Motor neuron (in vitro differentiated cells): Measurements from ENCODE around the gene CCNK. TPM values are rescaled to one million over a fixed set of nuclear protein-coding genes. Genes with fewer than 3 reads are reported as not detected.

ENCODE experiments used
- ATAC-seq, 8 experiments: fragments of 200-7000 bp; cut with Tn5 transposase; replicated peaks in 6 of 8; 2 replicates each; pipeline ENCODE4 v1.8.0; 2021; ENCODE audit warnings: mild to moderate bottlenecking in 8 of 8, moderate library complexity in 8 of 8
- H3K27ac ChIP-seq, 2 donors: fragments of 250-450 bp; sonication (Bioruptor Pico); 2 replicates each; pipeline ENCODE4 v1.9.0; 2021; ENCODE audit warnings: antibody characterized with exemption in 2 of 2, mild to moderate bottlenecking in 2 of 2, moderate library complexity in 1 of 2
- H3K4me1 ChIP-seq, 2 donors: fragments of 250-450 bp; sonication (Bioruptor Pico); replicated peaks in 1 of 2; 2 replicates each; pipeline ENCODE4 v1.6.1; 2021; ENCODE audit warnings: antibody characterized with exemption in 2 of 2, mild to moderate bottlenecking in 2 of 2, moderate library complexity in 1 of 2
- H3K4me3 ChIP-seq, 5 donors: fragments of 250-450 bp; sonication (Bioruptor Pico); 2 replicates each; pipeline ENCODE4 v1.9.0; 2021; ENCODE audit warnings: antibody characterized with exemption in 5 of 5, mild to moderate bottlenecking in 5 of 5, moderate library complexity in 4 of 5
- WGBS, 10 experiments: fragments of 450-650 bp; shearing (Covaris generic); methylation state at CpG; one replicate each; pipeline ENCODE4 v1.0.0; 2022; 5-methylcytosine and 5-hydroxymethylcytosine counted together
- in situ Hi-C, 9 experiments: fragments of 400-800 bp; cut with MboI; loops; one replicate each; pipeline ENCODE4 v1.15.0; 2021; ENCODE audit warnings: low sequenced_read_pairs in 9 of 9, low pct_unique_long_range_greater_than_20kb in 2 of 9; ENCODE audit not compliant: unreplicated experiment in 9 of 9
- total RNA-seq, 8 experiments: library from RNA; unstranded; fragments of 300-600 nt; gene quantifications; 2 replicates each; pipeline versions ENCODE4 v1.2.3 to v1.2.4, GENCODE V29; 2022

The CCNK gene
- total RNA-seq, 8 experiments from 2014 or later = 12.5 to 51.8 (median 25.2) TPM

DNA sequence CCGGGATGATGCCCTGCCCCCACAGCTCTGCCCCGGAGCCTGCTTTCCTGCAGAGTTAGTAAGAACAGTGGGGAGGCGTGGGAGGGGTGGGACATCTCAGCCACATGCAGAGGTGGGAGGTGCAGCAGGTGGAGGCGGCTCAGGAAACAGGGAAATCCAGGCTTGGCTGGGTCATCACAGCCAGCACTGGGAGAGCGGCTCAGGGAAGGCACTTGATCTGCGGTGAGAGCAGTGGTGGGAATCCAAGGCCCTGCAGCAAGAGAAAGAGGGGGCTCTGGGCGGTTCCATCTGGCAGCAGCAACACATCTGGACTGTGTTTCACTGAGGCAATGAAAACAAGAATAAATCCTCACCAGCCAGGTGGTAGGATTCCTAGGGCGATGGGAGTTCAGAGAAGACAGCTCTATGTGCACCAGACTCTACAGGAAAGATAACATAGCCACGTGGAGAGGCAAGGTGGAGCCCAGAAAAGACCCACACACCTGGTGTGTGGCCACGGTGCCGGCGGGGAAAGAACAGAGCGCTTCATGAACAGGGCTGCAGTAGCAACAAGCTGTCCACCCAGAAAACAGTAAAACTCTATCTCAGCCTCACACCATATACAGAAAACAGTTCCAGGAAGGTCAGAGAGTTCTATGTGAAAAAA, 65.1 kb downstream of the CCNK start:
- 0 to 80% (median 47%) methylated on average over 1 to 6 of the region's 13 CpGs; no CpG with 5 or more reads in 4 of the 10 experiments for WGBS, 10 experiments
- H3K4me3 ChIP-seq = no peak overlapping the region
- peak in 6 of 8 experiments; percentile 18 to 66 (median 41) for ATAC-seq
- peak overlapping the region; percentile 50 to 75 for H3K27ac ChIP-seq
- peaks cover 69 to 76% of the 10 kb centered on the region in 2 donors for H3K4me1 ChIP-seq
- in situ Hi-C loops = loop anchor here in 2 of 9 experiments (25.0 kb wide), 1 partner anchor 91 kb away; the partner anchor contains the start of gene HHIPL1 (in 2 of the 2)

GRCh38 chr14:99548255-99548654, 67.0 kb downstream of the CCNK start:
- Histone ChIP-seq H3K4me3 (no peak overlapping the region), H3K4me1 (peaks cover 58 to 63% of the 10 kb centered on the region in 2 donors), H3K27ac (no peak overlapping the region)
- in situ Hi-C loops = loop anchor here in 2 of 9 experiments (25.0 kb wide), 1 partner anchor 89 kb away; the partner anchor contains the start of gene HHIPL1 (in 2 of the 2)
- 60 to 100% (median 83%) methylated on average over 2 to 13 of the region's 18 CpGs; no CpG with 5 or more reads in 1 of the 10 experiments for WGBS, 10 experiments
- no peak for ATAC-seq

DNA sequence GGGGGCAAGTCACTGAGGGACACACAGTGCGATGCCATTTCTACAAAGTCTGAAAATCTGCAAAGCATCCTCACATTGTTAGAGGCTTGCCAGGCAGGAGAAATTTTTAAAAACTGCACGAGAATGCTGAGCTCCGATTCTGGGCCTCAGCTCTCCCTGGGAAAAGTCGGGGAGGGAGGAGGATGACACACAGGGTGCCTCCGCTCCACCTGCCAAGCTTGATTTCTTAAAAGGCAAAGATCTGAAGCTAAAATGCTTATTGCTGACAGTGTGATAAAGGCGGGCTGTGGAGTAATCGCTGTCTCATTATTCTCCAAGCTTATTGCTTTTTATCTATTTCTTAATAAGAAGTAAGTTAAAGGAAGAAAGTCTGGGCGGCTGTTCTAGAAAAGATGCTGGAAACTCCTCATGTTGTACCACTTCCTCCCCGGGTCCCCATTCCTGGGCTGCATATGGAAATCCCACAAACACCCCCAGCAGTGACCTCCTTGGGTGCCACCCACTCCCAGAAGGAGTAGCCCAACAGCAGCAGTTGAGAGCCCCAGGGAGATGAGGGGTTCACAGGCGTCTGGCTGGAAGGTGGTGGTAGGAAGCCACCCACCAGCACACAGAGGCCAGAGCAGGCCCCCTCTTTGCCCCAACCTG, 67.8 kb downstream of the CCNK start:
- no peak overlapping the region for H3K4me3 ChIP-seq
- in situ Hi-C loops = loop anchor here in 2 of 9 experiments (25.0 kb wide), 1 partner anchor 88 kb away; the partner anchor contains the start of gene HHIPL1 (in 2 of the 2)
- H3K4me1 ChIP-seq = peaks cover 52 to 62% of the 10 kb centered on the region in 2 donors

GRCh38 chr14:99549684-99550083, 68.5 kb downstream of the CCNK start:
- ATAC-seq = peak in 2 of 8 experiments; percentile 12
- in situ Hi-C loops = loop anchor here in 2 of 9 experiments (25.0 kb wide), 1 partner anchor 88 kb away; the partner anchor contains the start of gene HHIPL1 (in 2 of the 2)
- H3K4me3 ChIP-seq = no peak overlapping the region
- H3K4me1 ChIP-seq = peaks cover 45 to 56% of the 10 kb centered on the region in 2 donors
- no peak overlapping the region for H3K27ac ChIP-seq
- WGBS, 10 experiments = 20 to 92% (median 62%) methylated on average over 1 to 10 of the region's 10 CpGs; no CpG with 5 or more reads in 4 of the 10 experiments

More for the DNA sequence above, 67.8 kb downstream of the CCNK start:
- WGBS, 10 experiments = 6 to 100% (median 70%) methylated on average over 1 to 8 of the region's 10 CpGs; no CpG with 5 or more reads in 2 of the 10 experiments
- H3K27ac ChIP-seq = no peak overlapping the region
- no peak for ATAC-seq

DNA sequence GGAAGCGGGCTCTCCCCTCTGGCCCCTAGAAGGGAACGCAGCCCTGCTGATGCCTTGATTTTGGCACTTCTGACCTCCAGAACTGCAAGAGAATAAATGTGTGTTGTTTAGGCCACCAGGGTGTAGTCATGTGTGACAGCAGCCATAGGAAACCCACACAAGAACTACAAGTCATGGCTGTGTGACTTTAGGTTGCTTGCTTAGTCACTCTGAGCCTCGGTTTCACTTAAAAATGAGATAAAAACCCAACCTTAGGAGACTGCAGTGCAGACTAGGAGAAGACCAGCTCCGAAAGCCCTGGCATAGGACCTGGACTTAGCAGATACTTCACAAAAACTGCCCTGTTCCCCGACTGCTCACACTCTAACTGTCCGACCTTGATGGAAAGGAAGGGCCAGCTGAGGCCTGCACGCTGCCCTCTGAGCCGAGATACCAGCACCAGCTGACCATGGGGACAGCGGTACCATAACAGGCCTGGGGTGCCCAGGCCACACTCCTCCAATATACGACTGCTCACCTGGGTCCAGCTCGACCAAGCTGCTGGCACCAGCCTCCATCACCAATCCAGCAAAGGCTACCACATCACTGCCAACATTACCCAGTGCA, 69.3 kb downstream of the CCNK start:
- 60 to 100% (median 95%) methylated on average over 1 to 9 of the region's 11 CpGs; no CpG with 5 or more reads in 3 of the 10 experiments for WGBS, 10 experiments
- Histone ChIP-seq H3K4me3 (no peak overlapping the region), H3K27ac (no peak overlapping the region), H3K4me1 (peaks cover 38 to 53% of the 10 kb centered on the region in 2 donors)
- ATAC-seq = no peak
- in situ Hi-C loops = no loop called here

GRCh38 chr14:99551034-99551922, 70.1 kb downstream of the CCNK start:
- peak in 2 of 8 experiments; percentile 29 for ATAC-seq
- WGBS, 10 experiments = 65 to 100% (median 72%) methylated on average over 1 to 8 of the region's 11 CpGs; no CpG with 5 or more reads in 6 of the 10 experiments
- peaks cover 35 to 48% of the 10 kb centered on the region in 2 donors for H3K4me1 ChIP-seq
- no peak overlapping the region for H3K4me3 ChIP-seq
- in situ Hi-C loops = no loop called here
- H3K27ac ChIP-seq = no peak overlapping the region

- in situ Hi-C loops = no loop called here
- ATAC-seq = peak in 1 of 8 experiments; percentile 15
- no peak overlapping the region for H3K27ac ChIP-seq
- WGBS, 10 experiments = no CpG with 5 or more reads among the region's 9 CpGs
- peaks cover 28 to 40% of the 10 kb centered on the region in 2 donors for H3K4me1 ChIP-seq
- H3K4me3 ChIP-seq = no peak overlapping the region
Observed at GRCh38 chr14:99552021-99552553, 70.9 kb downstream of the CCNK start.

GRCh38 chr14:99552572-99553216, 71.5 kb downstream of the CCNK start:
- 50 to 100% (median 95%) methylated on average over 2 to 11 of the region's 13 CpGs; no CpG with 5 or more reads in 3 of the 10 experiments for WGBS, 10 experiments
- peak in 3 of 8 experiments; percentile 9 to 54 (median 36) for ATAC-seq
- in situ Hi-C loops = no loop called here
- Histone ChIP-seq H3K4me1 (peaks cover 28 to 37% of the 10 kb centered on the region in 2 donors), H3K27ac (no peak overlapping the region), H3K4me3 (no peak overlapping the region)

GRCh38 chr14:99554184-99554583, 73.0 kb downstream of the CCNK start:
- in situ Hi-C loops = no loop called here
- WGBS, 10 experiments = 95% methylated on average over 4 of the region's 12 CpGs; no CpG with 5 or more reads in 9 of the 10 experiments
- no peak overlapping the region for H3K27ac ChIP-seq
- no peak overlapping the region for H3K4me3 ChIP-seq
- peaks cover 22 to 30% of the 10 kb centered on the region in 2 donors for H3K4me1 ChIP-seq
- ATAC-seq = peak in 3 of 8 experiments; percentile 15 to 53 (median 31)

DNA sequence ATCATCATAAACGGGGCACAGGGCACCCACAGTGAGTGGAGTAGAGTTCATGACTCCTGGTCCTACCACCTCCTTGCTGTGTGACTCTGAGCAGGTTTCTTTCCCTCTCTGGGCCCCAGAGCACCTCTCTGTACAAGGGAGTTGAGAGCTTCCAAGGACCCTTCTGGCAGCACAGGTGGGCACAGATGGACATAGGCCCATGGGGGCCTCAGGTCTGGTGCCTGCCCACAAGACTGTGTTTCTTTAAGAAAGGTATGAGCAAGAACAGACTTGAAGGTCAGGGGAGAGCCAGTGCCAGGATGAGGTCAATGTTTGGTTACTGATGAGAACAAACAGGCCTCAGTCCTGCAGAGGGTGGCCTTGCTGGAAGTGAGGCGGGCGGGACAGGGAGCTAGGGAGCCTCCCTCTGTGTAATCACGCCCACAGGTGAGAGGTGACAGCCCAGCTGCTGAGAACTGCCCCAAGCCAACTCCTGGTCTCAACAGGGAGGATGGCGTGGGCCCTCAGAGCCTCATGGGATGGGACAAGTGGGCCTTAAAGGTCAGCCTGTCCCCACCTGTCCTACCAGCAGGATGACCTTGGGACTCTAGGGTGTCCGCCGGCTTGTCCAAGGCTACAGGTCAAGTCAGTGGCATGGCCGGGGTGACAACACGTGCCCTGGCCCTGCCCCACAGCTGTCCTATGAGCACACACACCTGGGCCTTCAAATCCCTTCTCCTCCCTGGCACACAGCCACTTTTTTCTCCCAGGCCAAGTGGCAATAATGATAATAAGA, 73.7 kb downstream of the CCNK start:
- Histone ChIP-seq H3K4me3 (no peak overlapping the region), H3K4me1 (peaks cover 21 to 29% of the 10 kb centered on the region in 2 donors), H3K27ac (no peak overlapping the region)
- WGBS, 10 experiments = 83% methylated on average over 3 of the region's 9 CpGs; no CpG with 5 or more reads in 9 of the 10 experiments
- no peak for ATAC-seq
- in situ Hi-C loops = no loop called here
